Esophagus squamous epithelium (tissue), 5 donors: ENCODE results near the gene MUSK. TPM values are rescaled to one million over a fixed set of nuclear protein-coding genes. Genes with fewer than 3 reads are reported as not detected.
A peak's percentile ranks its signal among the peaks of the same experiment; 100 is the strongest.

Experiments
- DNase-seq: peaks from one replicate; lab custom pipeline; 2025; lab: John Stamatoyannopoulos, UW
- H3K27ac ChIP-seq, 4 donors: fragments of 200-600 bp; sonication (generic); one replicate each; pipeline ENCODE4 v1.5.1; 2016 to 2019; ENCODE audit warnings: mild to moderate bottlenecking in 1 of 4
- H3K27me3 ChIP-seq, 4 donors: fragments of 200-600 bp; sonication (generic); 1 replicate in 3 of 4; 2 replicates in 1 of 4; pipeline versions ENCODE4 v1.5.1 to v1.6.0; 2017 to 2021; ENCODE audit warnings: antibody characterized with exemption in 1 of 4
- H3K36me3 ChIP-seq, 3 donors: fragments of 200-600 bp; sonication (generic); one replicate each; pipeline ENCODE4 v1.5.1; 2016 to 2019
- H3K4me1 ChIP-seq, 3 donors: fragments of 200-600 bp; sonication (generic); one replicate each; pipeline ENCODE4 v1.5.1; 2017 to 2019
- H3K4me3 ChIP-seq, 4 donors: fragments of 200-600 bp; sonication (generic); 1 replicate in 3 of 4; 2 replicates in 1 of 4; pipeline ENCODE4 v1.5.1; 2016 to 2019; ENCODE audit warnings: mild to moderate bottlenecking in 2 of 4, moderate library complexity in 1 of 4
- H3K9me3 ChIP-seq, 3 donors: fragments of 200-600 bp; sonication (generic); one replicate each; pipeline ENCODE4 v1.5.1; 2016 to 2019
- CTCF ChIP-seq, 6 experiments: fragments of 450-650 bp in 4 of 6; fragments of 200-600 bp in 2 of 6; sonication (generic) in 2 of 6; IDR thresholded peaks; one replicate each; pipeline ENCODE4 v1.5.1; 2016 to 2019; ENCODE audit warnings: antibody characterized with exemption in 6 of 6, mild to moderate bottlenecking in 4 of 6, moderate library complexity in 4 of 6
- POLR2A ChIP-seq, 4 donors: fragments of 450-650 bp; IDR thresholded peaks; one replicate each; pipeline ENCODE4 v1.6.1; 2017; ENCODE audit warnings: antibody characterized with exemption in 4 of 4, mild to moderate bottlenecking in 4 of 4, moderate library complexity in 3 of 4
- WGBS, 2 donors: methylation state at CpG; one replicate each; pipeline ENCODE4 v1.1.5; 2018; 5-methylcytosine and 5-hydroxymethylcytosine counted together
- intact Hi-C: fragments of 100-400 bp; cut with DNase I; formaldehyde crosslinking; loops from one replicate; pipeline ENCODE4 v1.15.0; 2022
- total RNA-seq, 4 donors: library from RNA; depleted of rRNA; stranded (reverse); fragments of >200 nt; gene quantifications; one replicate each; pipeline ENCODE4 v1.1.0, GENCODE V29; 2016
- donor health status: DM: yes; HTN: yes; CAD: no.

MUSK gene
- total RNA-seq, 4 donors from 2014 or later, result 0.15 to 10.1 (median 1.5) TPM

- WGBS, 2 donors, result 59 to 78% methylated on average over 1 of the region's 1 CpG
Measured at GRCh38 chr9:110753731-110754231, 85.2 kb downstream of the MUSK start.

GRCh38 chr9:110755179-110755578, 86.6 kb downstream of the MUSK start:
- TF ChIP-seq CTCF (IDR thresholded peaks at IDR 0.05) (no peak), POLR2A (IDR thresholded peaks at IDR 0.05) (no peak)

More at GRCh38 chr9:110753731-110754231, 85.2 kb downstream of the MUSK start:
- H3K27me3 ChIP-seq, result no peaks in the 10 kb centered on the region
- H3K4me3 ChIP-seq, result no peak overlapping the region
- no peak for DNase-seq
- H3K36me3 ChIP-seq, result no peaks in the 10 kb centered on the region
- peak overlapping the region in 1 of 4 donors; percentile 48 for H3K27ac ChIP-seq
- intact Hi-C loops, result no loop called here
- H3K4me1 ChIP-seq, result peaks cover 0 to 40% (median 16%) of the 10 kb centered on the region in 3 donors
- no peaks in the 10 kb centered on the region for H3K9me3 ChIP-seq
- TF ChIP-seq CTCF (IDR thresholded peaks at IDR 0.05), result no peak
- TF ChIP-seq POLR2A (IDR thresholded peaks at IDR 0.05), result no peak

GRCh38 chr9:110758201-110758600, 89.6 kb downstream of the MUSK start:
- DNase-seq, result no peak
- no peaks in the 10 kb centered on the region for H3K9me3 ChIP-seq
- TF ChIP-seq CTCF (IDR thresholded peaks at IDR 0.05), result no peak
- no peak for TF ChIP-seq POLR2A (IDR thresholded peaks at IDR 0.05)
- H3K27ac ChIP-seq, result no peak overlapping the region
- no peak overlapping the region for H3K4me3 ChIP-seq
- no peaks in the 10 kb centered on the region for H3K27me3 ChIP-seq
- H3K4me1 ChIP-seq, result peaks cover 0 to 13% (median 3%) of the 10 kb centered on the region in 3 donors
- intact Hi-C loops, result no loop called here
- H3K36me3 ChIP-seq, result no peaks in the 10 kb centered on the region

More at GRCh38 chr9:110755179-110755578, 86.6 kb downstream of the MUSK start:
- no peak overlapping the region for H3K4me3 ChIP-seq
- H3K27ac ChIP-seq, result no peak overlapping the region
- peaks cover 0 to 31% (median 15%) of the 10 kb centered on the region in 3 donors for H3K4me1 ChIP-seq
- H3K27me3 ChIP-seq, result no peaks in the 10 kb centered on the region
- no peak for DNase-seq
- intact Hi-C loops, result no loop called here
- no peaks in the 10 kb centered on the region for H3K9me3 ChIP-seq
- no peaks in the 10 kb centered on the region for H3K36me3 ChIP-seq

GRCh38 chr9:110762783-110763182, 94.2 kb downstream of the MUSK start:
- WGBS, 2 donors, result 52 to 63% methylated on average over 2 of the region's 2 CpGs
- no peak overlapping the region for H3K4me3 ChIP-seq
- H3K36me3 ChIP-seq, result no peaks in the 10 kb centered on the region
- H3K27ac ChIP-seq, result no peak overlapping the region
- intact Hi-C loops, result no loop called here
- no peaks in the 10 kb centered on the region for H3K9me3 ChIP-seq
- DNase-seq, result no peak
- TF ChIP-seq POLR2A (IDR thresholded peaks at IDR 0.05) (no peak), CTCF (IDR thresholded peaks at IDR 0.05) (no peak)
- no peaks in the 10 kb centered on the region for H3K4me1 ChIP-seq
- H3K27me3 ChIP-seq, result no peaks in the 10 kb centered on the region

GRCh38 chr9:110763568-110763967, 95.0 kb downstream of the MUSK start:
- Histone ChIP-seq H3K27ac (no peak overlapping the region), H3K4me3 (no peak overlapping the region), H3K4me1 (no peaks in the 10 kb centered on the region), H3K36me3 (no peaks in the 10 kb centered on the region), H3K9me3 (no peaks in the 10 kb centered on the region), H3K27me3 (no peaks in the 10 kb centered on the region)
- no peak for DNase-seq
- intact Hi-C loops, result no loop called here
- TF ChIP-seq POLR2A (IDR thresholded peaks at IDR 0.05) (no peak), CTCF (IDR thresholded peaks at IDR 0.05) (no peak)
- 15 to 44% methylated on average over 1 of the region's 1 CpG for WGBS, 2 donors
